GM10847 (cell line): ENCODE results near the gene AP2A2.

Experiments used
- POLR2A ChIP-seq: IDR thresholded peaks from 2 replicates; pipeline ENCODE4 v1.6.1; 2011; ENCODE audit not compliant: insufficient read length; ENCODE audit errors: extremely low read depth

AP2A2 gene

DNA sequence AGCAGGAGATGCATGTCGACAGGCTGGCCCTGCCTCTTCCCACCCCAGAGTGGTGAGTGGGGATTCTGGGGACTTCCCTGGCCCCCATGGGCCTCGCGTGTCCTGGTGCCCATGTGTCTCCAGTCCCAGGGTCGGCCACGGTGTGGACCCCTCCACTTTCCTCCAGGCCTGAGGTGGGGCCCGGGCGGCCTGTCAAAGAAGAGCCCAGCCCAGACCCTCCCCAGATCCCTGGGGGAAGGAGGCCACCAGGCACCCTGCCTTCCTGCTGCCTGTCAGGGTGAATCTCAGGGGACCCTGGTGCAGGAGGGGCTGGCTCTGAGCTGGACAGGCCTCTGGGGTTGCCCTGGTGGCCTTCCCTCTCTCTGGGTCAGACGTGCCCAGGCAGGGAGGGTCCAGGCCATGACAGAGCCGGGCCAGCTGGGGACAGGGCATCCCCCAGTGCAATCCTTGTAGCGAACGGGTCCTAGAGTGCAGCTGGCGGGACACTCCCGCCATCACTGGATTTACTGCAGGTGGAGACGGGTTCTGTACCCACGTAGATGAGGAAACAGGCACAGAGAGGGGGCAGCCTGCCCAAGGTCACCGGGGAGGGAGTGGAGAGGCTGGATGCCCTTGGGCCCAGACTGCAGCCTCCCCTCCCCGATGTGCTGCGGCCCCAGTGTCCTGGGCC, 124.4 kb downstream of the AP2A2 start:
- no peak for TF ChIP-seq POLR2A

DNA sequence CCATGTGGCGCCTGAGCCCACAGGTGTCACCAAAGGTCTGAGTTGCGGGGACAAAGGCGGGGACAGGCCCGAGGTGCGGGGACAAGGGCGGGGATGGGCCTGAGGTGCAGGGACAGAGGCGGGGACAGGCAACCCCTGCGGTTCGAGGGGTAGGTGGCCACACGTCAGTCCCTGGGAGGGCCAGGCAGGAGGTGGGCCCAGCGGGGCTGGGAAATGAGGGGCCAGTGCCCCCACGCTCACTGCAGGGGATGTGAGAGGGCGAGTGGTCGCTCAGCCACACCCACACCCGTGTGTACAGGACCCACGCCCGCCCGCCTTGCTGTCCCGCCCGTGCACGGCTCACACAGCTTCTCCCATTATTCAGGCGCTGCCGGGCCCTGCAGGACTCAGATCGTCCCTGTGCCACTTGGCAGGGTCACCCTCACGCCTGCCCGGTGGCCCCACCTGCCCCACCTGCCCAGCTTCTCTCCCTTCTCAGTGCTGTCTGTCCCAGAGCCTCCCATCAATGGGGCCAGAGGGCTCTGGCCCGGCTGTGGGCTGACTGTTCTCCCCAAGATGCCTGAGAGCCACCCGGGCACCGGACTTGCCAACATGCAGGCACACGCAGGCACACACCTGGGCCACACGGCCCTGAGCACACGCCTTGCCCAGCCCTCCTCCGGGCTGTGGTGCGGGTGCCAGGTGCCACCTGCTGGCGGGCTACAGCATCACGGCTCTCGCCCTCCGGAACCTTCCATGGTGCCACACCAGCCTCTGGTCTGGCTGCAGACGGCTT, 125.1 kb downstream of the AP2A2 start:
- no peak for TF ChIP-seq POLR2A

DNA sequence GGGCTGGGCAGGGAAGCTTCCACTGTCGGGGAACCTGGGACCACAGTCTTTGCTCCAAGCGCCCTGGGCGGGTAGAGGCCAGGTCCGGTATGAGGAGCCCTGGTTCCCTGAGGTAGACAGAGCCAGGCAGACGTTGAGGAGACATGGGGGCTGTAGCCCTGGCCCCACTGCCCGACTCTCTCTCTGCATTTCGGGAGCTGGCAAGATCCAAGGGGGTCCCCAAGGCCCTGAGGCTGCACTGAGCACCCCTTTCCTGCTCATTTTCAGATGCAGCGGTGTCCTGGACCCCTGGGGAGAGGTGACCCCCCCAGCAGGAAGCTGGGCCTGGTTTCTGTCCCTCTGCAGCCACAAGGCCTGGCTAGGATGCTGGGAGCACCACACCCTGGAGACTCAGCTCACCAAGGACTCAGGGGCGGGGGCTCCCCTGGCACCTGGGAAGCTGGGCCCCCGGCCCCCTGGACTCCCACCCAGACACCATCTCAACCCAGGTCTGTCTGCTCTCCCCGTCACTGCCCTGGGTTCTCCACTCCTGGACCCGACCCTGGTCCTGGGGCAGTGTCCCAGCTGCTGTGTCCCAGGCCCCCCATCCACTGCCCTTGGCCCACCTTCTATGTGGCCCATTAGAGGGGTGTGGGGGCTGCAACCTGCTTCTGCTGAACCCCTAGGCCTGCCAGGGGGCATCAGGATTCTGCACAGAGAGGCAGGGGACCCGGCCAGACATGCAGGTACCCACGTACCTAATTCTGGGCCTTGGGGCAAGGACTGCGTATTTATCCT, 125.9 kb downstream of the AP2A2 start:
- TF ChIP-seq POLR2A = no peak

DNA sequence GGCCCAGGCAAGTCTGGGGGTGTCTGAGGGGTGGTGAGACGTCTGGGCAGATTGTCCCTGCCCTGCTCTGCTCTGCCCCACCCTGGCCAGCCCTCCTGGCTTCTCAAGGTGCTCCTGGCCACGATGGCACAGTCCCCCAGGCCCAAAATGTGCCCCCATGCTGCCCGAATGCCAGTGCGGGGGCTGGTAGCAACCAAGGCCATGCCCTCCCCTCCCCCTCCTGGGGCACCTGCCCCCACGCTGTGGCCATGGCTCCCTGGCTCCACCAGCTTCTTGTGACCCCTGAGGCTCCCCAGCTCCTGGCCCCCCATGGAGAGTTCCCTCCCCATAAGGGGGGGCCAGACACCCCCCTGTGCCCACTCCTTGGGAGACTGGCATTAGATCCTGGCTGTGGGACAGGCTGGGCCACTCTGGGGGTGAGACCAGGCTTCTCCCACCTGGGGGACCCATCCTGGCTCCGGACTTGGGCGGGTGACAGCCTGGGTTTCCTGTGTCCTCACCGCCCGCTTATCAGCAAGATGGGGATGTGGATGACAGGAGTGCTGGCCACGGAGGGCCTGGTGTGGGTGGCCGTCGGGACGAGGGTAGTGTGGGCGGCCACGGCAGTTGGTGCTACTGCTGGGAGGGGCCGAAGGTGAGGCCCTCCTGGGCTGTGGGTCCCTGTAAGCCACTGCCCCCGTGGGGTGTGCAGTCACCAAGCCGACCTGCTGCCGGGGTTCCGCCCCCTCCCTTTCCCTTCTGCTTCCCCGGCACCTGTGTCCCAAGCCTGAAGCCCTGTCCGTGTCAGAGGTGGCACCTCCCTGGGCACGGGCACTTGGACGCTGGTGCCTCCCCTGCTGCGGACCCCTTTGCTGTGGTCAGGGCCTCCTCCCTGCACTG, 126.7 kb downstream of the AP2A2 start:
- TF ChIP-seq POLR2A = no peak

DNA sequence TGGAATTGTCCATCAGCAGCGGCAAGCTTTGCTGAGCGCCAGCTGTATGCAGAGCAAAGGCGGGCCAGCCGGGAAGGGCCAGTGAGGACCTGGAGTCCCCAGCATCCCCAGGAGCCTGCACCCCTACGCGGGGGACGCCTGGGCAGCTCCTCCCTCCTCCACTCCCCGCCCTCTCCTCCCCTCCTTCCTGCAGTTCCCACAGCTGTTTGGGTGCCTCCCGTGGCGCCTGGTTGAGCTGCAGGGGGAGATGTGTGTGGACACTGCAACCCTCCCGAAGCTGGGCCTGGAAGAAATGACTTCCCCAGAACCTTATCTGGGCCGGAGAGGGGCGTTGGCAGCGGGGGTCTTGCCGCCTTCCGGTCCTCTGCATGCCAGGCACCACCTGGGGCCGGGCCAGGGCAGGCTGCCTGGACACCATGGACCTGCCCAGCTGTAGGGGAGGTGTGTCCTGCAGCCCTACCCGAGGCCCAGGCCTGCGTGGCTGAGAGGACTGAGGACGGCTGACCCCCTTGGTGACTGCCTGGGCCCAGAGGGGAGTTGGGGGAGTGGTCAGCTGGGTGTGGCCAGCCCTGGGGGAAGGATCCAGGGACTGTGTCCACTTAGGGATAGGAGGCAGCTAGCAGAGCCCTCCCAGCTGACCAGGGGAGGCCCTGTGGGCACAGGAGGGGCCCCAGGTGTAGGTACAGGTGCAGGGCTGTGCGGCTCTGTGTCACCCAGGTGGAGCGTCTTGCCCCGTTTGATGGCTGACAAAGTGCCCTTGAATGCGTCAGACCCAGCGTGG, 127.6 kb downstream of the AP2A2 start:
- TF ChIP-seq POLR2A = no peak

DNA sequence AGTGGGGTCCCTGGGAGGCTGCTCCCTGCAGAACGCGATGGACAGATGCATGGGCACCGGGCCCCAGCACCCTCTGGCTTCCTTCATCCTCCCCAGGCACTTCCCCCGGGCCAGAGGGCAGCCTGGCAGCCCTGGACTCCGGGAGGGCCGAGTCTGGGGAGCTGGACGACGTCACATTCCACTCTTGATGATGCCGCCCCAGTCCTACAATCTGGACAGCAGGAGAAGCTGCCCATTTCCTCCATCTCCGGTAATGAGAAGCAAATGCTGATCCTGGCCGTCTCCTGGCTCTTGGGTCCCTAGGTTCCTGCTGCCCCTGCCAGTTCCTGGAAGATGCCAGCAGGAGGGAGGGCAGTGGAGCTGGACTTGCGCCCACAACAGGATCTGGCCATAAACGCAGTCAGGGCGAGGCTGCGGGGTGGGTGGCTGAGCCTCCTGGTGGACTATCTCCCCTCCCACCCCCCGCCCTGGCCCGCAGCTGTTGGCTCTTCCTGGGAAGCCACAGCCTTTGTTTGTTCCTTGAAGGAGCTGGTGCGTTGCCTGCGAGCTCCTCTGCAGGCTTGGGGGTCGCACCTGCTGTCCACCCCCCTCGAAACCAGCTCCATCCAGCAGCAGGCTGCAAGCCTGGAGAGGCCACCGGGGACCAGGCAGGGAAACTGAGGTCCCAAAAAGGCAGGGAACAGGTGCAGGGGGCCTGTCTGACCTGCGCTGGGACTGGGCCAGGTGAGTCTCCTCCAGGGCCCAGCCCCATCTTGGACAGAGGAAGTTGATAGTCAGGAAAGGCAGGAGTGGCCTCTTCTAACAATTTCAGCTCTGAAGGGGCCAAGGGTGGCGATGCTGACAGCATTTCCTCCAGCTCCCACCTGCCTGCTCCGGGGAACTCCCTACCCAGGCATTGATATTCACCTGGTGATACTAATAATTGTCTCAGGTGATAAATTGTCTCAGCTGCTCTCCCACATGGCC, 128.8 kb downstream of the AP2A2 start:
- no peak for TF ChIP-seq POLR2A

DNA sequence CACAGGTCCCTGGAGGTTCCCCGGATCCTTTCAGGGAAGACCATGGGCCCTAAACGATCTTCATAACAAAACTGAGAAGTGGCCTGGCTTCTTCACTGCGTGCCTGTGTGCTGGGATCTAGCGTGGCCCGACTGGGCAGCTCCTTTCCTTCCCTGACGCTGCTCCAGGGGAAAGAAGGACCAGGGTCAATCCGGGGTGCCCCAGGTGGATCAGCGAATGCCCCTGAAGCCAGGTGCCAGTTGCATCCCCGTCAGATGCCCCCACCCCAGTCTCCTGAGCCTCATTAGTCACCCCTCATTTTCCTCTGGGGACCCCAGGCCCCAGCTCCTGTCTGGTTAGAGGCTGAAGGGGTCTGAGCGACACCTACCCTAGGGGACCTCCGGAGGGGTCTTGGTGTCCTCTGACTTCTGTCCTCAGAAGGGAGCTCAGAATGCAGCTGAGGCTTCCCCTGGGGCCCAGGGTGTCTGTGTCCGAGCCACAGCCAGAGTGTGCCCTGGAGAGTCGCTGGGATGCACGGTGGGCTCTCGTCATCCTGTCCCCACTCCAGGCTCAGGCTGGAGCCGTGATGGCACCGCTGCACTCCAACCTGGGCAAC, 129.5 kb downstream of the AP2A2 start:
- TF ChIP-seq POLR2A = no peak

DNA sequence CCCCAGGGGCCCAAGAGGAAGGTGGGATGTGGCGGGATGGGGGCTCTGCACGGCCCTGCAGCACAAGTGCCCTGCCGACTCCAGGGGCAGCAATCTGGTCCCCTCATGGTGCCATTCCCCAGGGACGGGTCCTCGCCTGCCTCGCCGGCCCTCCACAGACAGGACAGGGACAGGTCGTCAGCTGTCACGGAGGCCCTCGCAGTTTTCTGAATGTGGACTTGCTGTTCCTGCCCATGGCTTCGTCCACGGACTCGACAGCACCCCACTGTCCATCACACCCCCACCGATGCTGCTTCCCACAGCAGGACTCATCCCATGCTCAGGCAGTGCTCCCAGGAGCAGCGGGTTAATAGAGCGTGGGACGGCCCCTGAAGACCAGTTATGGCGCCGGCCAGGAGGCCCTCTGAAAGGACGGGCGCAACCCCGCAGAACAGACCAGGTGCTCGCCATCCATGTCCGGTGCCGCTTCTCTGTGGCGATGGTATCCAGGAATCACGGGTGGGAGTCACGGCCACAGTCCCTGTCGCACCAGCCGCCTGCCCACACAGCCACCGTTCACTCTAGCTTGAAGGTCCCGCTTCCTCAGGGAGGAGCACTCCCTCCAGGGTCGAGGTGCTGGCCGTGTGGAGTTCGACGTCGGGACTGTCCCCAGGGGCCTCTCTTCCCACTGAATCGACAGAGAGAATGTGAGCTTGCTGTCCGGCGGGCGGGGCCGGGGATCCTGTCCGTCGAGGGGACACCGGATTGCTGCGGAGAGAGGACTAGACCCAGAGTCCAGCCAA, 130.5 kb downstream of the AP2A2 start:
- TF ChIP-seq POLR2A = no peak

DNA sequence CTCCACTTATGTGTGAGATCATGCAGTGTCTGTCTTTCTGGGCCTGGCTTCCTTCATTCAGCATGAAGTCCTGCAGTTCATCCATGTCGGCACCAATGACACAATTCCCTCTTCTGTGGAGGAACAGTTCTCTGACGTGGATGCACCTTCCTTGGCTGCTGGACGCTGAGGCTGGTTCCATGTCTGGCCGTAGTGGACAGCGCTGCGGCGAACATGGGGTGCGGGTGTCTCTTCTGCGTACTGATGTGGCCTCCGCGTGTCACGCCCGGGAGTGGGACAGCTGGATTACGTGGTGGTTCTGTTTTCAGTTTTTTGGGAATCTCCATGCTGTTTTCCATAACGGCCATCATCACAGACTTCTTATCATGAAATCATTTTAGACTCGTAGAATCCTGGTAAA, 132.1 kb downstream of the AP2A2 start:
- TF ChIP-seq POLR2A = no peak

DNA sequence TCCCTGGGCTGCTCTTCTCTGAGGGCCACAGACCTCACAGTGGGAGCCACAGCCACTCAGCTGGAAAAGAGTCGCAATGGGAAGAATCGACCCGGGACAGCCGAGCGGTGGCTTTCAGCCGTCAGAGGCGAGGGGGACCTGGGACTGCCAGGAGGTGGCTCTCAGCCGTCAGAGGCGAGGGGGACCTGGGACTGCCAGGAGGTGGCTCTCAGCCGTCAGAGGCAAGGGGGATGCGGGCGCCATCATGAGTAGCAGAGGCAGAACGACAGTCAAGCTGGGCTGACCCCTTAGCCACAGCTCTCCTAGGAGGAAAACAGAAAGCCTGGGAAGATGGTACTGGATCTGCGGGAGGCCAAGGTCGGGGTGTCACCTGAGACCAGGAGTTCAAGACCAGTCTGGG, 134.1 kb downstream of the AP2A2 start:
- no peak for TF ChIP-seq POLR2A

DNA sequence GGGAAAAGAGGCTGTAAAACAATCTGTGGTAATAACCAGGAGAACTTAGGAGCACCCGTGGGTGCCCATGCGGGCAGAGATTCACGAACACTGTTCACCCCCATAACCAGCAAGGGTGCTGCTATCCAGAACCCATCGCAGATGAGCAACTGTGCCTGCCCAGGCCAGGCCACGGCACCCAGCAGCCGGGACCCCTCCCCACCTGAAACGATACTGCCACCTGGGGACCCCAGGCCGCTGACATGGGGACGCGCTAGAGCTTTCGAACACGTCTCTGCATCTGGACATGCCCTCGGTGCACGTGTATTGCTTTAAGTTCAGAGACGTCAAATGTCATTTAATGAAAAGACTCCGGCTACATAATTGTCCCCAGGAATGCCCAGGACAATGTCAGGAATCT, 134.7 kb downstream of the AP2A2 start:
- TF ChIP-seq POLR2A = no peak
